Thyroid gland (tissue), 4 donors: ENCODE measurements around the gene SUOX. TPM values are rescaled to one million over a fixed set of nuclear protein-coding genes. Genes with fewer than 3 reads are reported as not detected.
"Not testable (repeated sequence)": the region's sequence is repeated elsewhere in the genome, so short reads cannot be mapped to it uniquely, and the experiment has no call there.

Experiments used
- DNase-seq, 2 donors: peaks; one replicate each; pipeline ENCODE4 v3.0.0-alpha.2; 2019
- H3K27ac ChIP-seq, 3 donors: fragments of 200-600 bp; sonication (generic); 1 replicate in 2 of 3; 2 replicates in 1 of 3; pipeline ENCODE4 v1.5.1; 2016 to 2019; ENCODE audit warnings: mild to moderate bottlenecking in 1 of 3, moderate library complexity in 1 of 3
- H3K27me3 ChIP-seq: fragments of 200-600 bp; sonication (generic); one replicate; pipeline ENCODE4 v1.5.1; 2019
- H3K36me3 ChIP-seq, 2 donors: fragments of 200-600 bp; sonication (generic); one replicate each; pipeline ENCODE4 v1.5.1; 2016 to 2019
- H3K4me1 ChIP-seq, 2 donors: fragments of 200-600 bp; sonication (generic); one replicate each; pipeline ENCODE4 v1.5.1; 2017 to 2019
- H3K4me3 ChIP-seq, 3 donors: fragments of 200-600 bp; sonication (generic); replicated peaks in 1 of 3; 1 replicate in 2 of 3; 2 replicates in 1 of 3; pipeline ENCODE4 v1.5.1; 2016; ENCODE audit warnings: mild to moderate bottlenecking in 1 of 3
- H3K9me3 ChIP-seq: fragments of 200-600 bp; sonication (generic); one replicate; pipeline ENCODE4 v1.5.1; 2017
- POLR2A ChIP-seq, 2 donors: fragments of 450-650 bp; IDR thresholded peaks; one replicate each; pipeline ENCODE4 v1.6.1; 2017; ENCODE audit warnings: antibody characterized with exemption in 2 of 2, mild to moderate bottlenecking in 2 of 2, moderate library complexity in 1 of 2
- whole genome bisulfite sequencing, 2 donors: methylation state at CpG; one replicate each; pipeline ENCODE4 v1.1.5; 2017; 5-methylcytosine and 5-hydroxymethylcytosine counted together
- intact Hi-C: fragments of 100-400 bp; cut with DNase I; formaldehyde crosslinking; loops from one replicate; pipeline ENCODE4 v1.15.1; 2023
- total RNA-seq, 4 donors: library from RNA; depleted of rRNA; stranded (reverse); fragments of >200 nt; gene quantifications; one replicate each; pipeline ENCODE4 v1.2.3, GENCODE V29; 2016
- TF ChIP-seq, protein P1 (sequence below), 6 experiments: fragments of 200-600 bp in 3 of 6; fragments of 450-650 bp in 3 of 6; sonication (generic) in 3 of 6; IDR thresholded peaks; one replicate each; pipeline ENCODE4 v1.5.1; 2016 to 2019; ENCODE audit warnings: antibody characterized with exemption in 6 of 6, mild to moderate bottlenecking in 2 of 6, inconsistent platforms in 1 of 6, moderate library complexity in 1 of 6

Gene SUOX
- total RNA-seq, 4 donors from 2014 or later, result 18.7 to 36.8 (median 36.2) TPM

DNA sequence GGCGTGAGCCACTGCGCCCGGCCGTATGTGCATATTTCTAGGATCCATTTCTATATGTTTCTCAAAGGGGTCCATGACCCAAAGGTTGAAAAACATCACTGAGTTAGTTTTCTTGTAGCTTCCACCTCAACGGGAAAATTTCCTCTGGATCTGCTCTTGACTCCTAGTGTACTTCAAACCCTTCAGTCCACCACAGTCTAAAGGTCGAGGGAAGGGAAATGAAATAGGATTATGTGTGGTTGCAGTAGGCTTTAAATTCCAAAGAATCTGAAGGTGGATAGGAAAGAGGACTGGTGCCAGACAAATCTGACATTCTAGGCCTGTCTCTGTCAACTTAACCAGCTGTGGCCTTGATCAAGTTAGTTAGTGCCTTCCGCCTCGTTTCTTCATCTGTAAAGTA, 1.7 kb upstream of the SUOX start:
- 87 to 89% methylated on average over 8 of the region's 8 CpGs for WGBS, 2 donors

DNA sequence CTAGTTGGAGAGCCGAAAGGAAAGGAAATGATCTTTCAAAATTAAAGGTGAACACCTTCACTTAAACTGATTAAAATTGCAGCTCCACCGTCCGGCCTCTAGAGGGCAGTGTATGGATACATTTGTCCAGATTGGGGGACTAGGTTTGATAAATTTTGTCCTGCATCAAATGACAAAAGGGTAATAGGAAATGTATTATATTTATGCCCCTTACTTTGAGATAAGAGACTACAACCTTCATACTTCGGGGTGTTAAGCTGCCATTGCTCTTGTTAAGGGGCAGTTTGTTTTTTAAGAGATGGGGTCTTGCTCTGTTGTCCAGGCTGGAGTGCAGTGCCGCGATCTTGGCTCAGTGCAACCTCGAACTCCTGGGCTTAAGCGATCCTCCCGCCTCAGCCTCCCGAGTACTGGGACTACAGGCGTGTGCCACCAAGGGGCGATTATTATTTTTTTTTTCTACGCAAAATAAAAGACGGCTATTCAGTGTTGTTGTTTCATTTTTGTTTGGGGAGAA, 818 bp upstream of the SUOX start:
- Histone ChIP-seq H3K4me1 (peaks cover 11 to 13% of the 10 kb centered on the region in 2 donors), H3K36me3 (peaks cover 25 to 30% of the 10 kb centered on the region in 2 donors), H3K27ac (peak overlapping the region; percentile 65 to 83 (median 72)), H3K9me3 (no peaks in the 10 kb centered on the region), H3K27me3 (no peaks in the 10 kb centered on the region), H3K4me3 (peak overlapping the region; percentile 41 to 54 (median 51))
- intact Hi-C loops, result no loop called here
- 35 to 40% methylated on average over 14 of the region's 14 CpGs for WGBS, 2 donors
- peak; percentile 57 to 64 for DNase-seq
- no peak for TF ChIP-seq POLR2A (IDR thresholded peaks at IDR 0.05)
- TF ChIP-seq, protein P1, sequence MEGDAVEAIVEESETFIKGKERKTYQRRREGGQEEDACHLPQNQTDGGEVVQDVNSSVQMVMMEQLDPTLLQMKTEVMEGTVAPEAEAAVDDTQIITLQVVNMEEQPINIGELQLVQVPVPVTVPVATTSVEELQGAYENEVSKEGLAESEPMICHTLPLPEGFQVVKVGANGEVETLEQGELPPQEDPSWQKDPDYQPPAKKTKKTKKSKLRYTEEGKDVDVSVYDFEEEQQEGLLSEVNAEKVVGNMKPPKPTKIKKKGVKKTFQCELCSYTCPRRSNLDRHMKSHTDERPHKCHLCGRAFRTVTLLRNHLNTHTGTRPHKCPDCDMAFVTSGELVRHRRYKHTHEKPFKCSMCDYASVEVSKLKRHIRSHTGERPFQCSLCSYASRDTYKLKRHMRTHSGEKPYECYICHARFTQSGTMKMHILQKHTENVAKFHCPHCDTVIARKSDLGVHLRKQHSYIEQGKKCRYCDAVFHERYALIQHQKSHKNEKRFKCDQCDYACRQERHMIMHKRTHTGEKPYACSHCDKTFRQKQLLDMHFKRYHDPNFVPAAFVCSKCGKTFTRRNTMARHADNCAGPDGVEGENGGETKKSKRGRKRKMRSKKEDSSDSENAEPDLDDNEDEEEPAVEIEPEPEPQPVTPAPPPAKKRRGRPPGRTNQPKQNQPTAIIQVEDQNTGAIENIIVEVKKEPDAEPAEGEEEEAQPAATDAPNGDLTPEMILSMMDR (IDR thresholded peaks at IDR 0.05), result peak; percentile 60 to 88 (median 86)

More for the DNA sequence above, 1.7 kb upstream of the SUOX start:
- no peaks in the 10 kb centered on the region for H3K27me3 ChIP-seq
- TF ChIP-seq, protein P1 (IDR thresholded peaks at IDR 0.05), result no peak
- TF ChIP-seq POLR2A (IDR thresholded peaks at IDR 0.05), result no peak
- DNase-seq, result no peak
- no peak overlapping the region for H3K27ac ChIP-seq
- H3K9me3 ChIP-seq, result no peaks in the 10 kb centered on the region
- H3K4me3 ChIP-seq, result no peak overlapping the region
- peaks cover 11 to 13% of the 10 kb centered on the region in 2 donors for H3K4me1 ChIP-seq
- H3K36me3 ChIP-seq, result peaks cover 34 to 39% of the 10 kb centered on the region in 2 donors
- intact Hi-C loops, result no loop called here

DNA sequence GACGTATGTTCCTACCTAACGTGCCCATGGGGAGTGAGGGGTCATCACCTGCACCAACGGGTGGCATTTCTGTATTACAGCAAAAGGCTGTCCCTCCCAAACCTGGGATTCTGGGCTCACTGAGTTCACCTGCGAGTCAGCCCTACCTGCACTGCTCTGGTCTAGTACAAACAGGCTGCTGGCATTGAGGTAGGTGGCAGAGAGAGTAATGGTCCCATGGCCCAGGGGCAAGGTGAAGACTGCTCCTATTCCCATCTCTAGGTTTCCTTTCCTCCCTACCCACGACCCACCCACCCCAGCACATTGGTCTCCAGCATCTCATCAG, 421 bp downstream of the SUOX start:
- H3K27me3 ChIP-seq, result no peaks in the 10 kb centered on the region
- peaks cover 13 to 19% of the 10 kb centered on the region in 2 donors for H3K36me3 ChIP-seq
- intact Hi-C loops, result no loop called here
- peak; percentile 32 for DNase-seq
- H3K4me3 ChIP-seq, result peak overlapping the region; percentile 45 to 54 (median 51)
- H3K27ac ChIP-seq, result peak overlapping the region; percentile 72 to 77 (median 73)
- no peaks in the 10 kb centered on the region for H3K9me3 ChIP-seq
- TF ChIP-seq, protein P1 (IDR thresholded peaks at IDR 0.05), result no peak
- no peak for TF ChIP-seq POLR2A (IDR thresholded peaks at IDR 0.05)
- H3K4me1 ChIP-seq, result peaks cover 11 to 13% of the 10 kb centered on the region in 2 donors
- WGBS, 2 donors, result 2 to 8% methylated on average over 2 to 5 of the region's 5 CpGs

DNA sequence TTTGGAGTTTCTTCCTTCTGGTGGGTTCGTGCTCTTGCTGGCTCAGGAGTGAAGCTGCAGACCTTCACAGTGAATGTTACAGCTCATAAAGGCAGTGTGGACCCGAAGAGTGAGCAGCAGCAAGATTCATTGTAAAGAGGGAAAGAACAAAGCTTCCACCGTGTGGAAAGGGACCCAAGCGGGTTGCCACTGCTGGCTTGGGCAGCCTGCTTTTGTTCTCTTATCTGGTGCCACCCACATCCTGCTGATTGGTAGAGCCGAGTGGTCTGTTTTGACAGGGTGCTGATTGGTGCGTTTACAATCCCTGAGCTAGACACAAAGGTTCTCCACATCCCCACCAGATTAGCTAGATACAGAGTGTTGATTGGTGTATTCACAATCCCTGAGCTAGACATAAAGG, 2.4 kb downstream of the SUOX start:
- peaks cover 11 to 13% of the 10 kb centered on the region in 2 donors for H3K4me1 ChIP-seq
- H3K9me3 ChIP-seq, intact Hi-C loops, H3K27ac ChIP-seq, DNase-seq, H3K4me3 ChIP-seq, H3K27me3 ChIP-seq: not testable (repeated sequence)
- peaks cover 6 to 11% of the 10 kb centered on the region in 2 donors for H3K36me3 ChIP-seq
- WGBS, 2 donors, result 70 to 82% methylated on average over 6 of the region's 6 CpGs

DNA sequence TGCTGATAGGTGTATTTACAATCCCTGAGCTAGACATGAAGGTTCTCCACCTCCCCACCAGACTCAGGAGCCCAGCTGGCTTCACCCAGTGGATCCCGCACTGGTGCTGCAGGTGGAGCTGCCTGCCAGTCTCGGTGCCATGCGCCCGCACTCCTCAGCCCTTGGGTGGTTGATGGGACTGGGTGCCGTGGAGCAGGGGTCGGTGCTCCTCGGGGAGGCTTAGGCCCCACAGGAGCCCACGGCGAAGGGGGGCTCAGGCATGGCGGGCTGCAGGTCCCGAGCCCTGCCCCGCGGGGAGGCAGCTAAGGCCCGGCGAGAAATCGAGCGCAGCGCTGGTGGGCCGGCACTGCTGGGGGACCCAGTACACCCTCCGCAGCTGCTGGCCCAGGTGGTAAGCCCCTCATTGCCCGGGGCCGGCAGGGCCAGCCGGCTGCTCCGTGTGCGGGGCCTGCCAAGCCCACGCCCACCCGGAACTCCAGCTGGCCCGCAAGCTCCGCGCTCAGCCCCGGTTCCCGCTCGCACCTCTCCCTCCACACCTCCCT, 3.0 kb downstream of the SUOX start:
- Histone ChIP-seq H3K36me3 (peaks cover 6 to 11% of the 10 kb centered on the region in 2 donors), H3K4me1 (peaks cover 11 to 13% of the 10 kb centered on the region in 2 donors)
- not testable (repeated sequence) for DNase-seq, H3K9me3 ChIP-seq, H3K4me3 ChIP-seq, H3K27me3 ChIP-seq, H3K27ac ChIP-seq
- intact Hi-C loops, result loop anchor here (5.0 kb wide), 1 partner anchor 37 kb away; no protein-coding TSS in a partner anchor
- WGBS, 2 donors, result 90 to 95% methylated on average over 13 to 15 of the region's 33 CpGs

DNA sequence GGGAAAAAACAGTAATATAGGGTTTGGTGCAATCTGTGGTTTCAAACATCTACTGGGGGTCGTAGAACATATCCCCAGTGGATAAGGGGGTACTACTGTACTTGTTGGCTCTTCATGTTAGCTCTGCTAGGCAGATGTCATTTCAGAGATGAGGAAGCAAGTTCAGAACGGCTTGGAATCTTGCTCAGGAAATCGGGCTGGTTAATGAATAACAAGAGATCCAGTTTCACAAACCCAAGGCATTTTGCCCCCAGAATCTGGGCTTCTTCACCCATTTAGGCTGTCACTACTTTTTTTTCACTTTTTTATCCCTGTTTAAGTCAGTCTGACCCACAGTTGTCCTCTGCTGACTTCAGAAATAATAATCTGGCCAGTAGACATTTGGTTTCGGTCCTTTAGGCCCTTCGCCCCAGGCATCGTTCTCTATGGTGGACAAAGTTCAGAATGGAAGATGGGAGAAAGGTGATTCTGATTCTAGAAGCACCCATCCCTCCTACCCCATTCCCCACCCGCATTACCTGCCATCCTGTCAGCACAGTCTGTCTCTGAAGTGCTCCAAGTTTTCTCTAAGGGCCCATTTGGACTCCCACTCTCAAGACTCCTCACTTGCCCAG, 4.5 kb downstream of the SUOX start:
- DNase-seq, result no peak
- Histone ChIP-seq H3K4me3 (no peak overlapping the region), H3K36me3 (peaks cover 6 to 11% of the 10 kb centered on the region in 2 donors), H3K9me3 (no peaks in the 10 kb centered on the region), H3K27me3 (no peaks in the 10 kb centered on the region), H3K4me1 (peaks cover 11 to 14% of the 10 kb centered on the region in 2 donors), H3K27ac (no peak overlapping the region)
- TF ChIP-seq, protein P1 (IDR thresholded peaks at IDR 0.05), result no peak
- no peak for TF ChIP-seq POLR2A (IDR thresholded peaks at IDR 0.05)
- intact Hi-C loops, result loop anchor here (5.0 kb wide), 1 partner anchor 36 kb away; no protein-coding TSS in a partner anchor
- 80 to 85% methylated on average over 7 of the region's 7 CpGs for WGBS, 2 donors

DNA sequence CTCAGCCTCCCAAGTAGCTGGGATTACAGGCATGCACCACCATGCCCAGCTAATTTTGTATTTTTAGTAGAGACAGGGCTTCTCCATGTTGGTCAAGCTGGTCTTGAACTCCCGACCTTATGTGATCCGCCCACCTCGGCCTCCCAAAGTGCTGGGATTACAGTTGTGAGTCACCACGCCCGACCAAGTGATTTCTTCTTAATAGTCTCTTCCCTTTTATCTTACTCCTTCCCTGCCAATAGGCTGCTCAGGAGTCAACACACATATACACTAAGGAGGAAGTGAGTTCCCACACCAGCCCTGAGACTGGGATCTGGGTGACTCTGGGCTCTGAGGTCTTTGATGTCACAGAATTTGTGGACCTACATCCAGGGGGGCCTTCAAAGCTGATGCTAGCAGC, 6.3 kb downstream of the SUOX start:
- intact Hi-C loops, result loop anchor here (5.0 kb wide), 1 partner anchor 34 kb away; no protein-coding TSS in a partner anchor
- not testable (repeated sequence) for DNase-seq, H3K9me3 ChIP-seq, H3K27me3 ChIP-seq, H3K27ac ChIP-seq, H3K4me3 ChIP-seq
- peaks cover 5 to 13% of the 10 kb centered on the region in 2 donors for H3K4me1 ChIP-seq
- H3K36me3 ChIP-seq, result peaks cover 6 to 11% of the 10 kb centered on the region in 2 donors
- 92 to 98% methylated on average over 5 of the region's 5 CpGs for WGBS, 2 donors
